GM19035 (cell line): ENCODE data around the gene PGM1.

Source experiments
- ATAC-seq: cut with Tn5 transposase; IDR thresholded peaks from one replicate; pipeline ENCODE4 v1.9.1; 2021; ENCODE audit not compliant: unreplicated experiment

The PGM1 gene

DNA sequence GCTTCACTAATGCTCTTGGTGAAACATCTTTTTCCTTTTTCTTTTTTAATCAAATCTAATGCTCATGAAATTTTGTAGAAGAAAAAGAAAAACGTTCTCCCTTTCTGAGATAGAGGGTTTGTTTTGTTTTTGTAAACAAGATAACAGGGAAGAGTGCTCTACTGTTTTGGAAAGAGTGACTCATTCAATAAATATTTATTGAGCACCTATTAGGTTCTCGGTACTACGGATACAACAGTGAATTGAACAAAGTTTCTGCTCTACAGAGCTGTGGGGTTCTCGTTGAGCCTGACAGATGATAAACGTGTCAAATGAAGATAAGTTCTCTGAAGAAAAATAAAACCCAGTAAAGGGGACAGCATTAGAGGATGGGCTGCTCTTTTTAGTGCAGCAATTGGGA, 7.0 kb downstream of the PGM1 start:
- ATAC-seq: no peak

DNA sequence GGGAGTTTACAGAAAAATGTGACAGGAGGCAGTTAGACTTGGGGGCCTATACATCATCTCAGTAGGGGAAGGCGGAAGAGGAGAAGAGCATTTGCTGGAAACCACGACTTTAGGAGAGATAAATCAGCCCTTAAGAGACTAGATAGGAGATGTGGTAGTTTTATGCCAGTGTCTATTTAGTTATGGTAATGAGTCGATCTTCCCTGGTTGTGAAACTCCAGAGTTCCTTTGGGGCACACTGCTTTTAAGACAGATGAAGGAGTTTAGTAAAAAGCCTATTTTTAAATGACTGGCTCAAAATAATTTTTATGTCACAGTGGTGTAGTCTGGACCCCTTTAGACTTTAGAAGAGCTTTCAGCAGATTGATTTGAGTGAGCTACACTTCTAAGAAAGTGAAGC, 7.8 kb downstream of the PGM1 start:
- ATAC-seq: no peak

DNA sequence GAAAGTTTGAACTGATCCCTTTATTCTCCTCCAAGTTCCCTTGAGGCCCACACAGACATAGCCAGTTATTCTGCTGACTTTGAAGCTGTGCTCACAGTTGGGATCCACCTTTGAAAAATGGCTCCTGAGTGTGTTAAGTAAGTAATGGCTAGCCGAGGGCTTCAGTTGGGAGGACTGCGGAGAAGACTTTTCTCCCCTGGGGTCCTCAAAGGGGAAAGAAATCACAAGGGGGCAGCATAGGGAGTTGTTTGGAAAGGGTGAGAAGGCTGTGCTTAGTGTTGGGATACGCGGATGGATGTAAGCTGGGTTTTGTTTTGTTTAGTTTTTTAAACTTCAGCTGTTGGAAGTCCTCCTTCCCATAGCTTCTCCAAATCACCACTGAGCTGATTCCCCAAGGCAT, 8.3 kb downstream of the PGM1 start:
- ATAC-seq: no peak

DNA sequence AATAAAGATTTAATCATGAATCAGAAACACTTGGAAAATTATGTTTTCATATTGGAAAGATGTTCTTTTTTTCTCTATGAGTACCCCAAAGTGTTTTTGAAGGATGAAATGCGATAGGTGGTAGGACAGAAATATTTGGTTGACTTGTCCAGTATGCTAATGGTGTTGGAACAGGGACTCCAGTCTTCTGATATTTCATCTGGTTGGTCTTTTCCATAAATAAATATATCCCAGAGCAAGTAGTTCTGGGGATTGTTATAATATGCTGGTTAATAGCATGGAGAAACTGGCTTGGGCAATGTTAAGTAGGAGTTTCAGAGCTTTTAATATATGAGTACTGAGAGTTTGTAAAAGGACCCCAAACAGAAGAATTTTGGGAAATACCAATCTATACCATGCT, 8.7 kb downstream of the PGM1 start:
- no peak for ATAC-seq

DNA sequence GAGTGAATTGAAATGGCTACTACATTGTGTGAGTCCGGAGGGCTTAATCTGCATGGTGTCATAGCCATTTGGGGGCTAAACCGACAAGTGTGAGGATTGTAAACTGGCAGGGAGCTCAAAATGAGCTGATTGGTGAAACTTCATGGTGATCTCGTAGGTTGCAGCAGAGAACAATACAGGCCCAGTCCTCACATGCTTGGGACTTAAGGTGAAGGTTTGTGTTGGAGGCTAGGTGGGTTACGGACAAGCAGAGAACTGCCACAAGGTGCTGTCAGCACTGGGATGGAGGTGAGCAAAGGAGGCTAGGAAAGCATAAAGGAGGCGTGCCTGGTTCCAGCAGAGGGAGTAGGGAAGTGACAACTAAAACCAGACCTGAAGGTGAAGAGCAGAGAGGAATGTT, 9.4 kb downstream of the PGM1 start:
- ATAC-seq: no peak

DNA sequence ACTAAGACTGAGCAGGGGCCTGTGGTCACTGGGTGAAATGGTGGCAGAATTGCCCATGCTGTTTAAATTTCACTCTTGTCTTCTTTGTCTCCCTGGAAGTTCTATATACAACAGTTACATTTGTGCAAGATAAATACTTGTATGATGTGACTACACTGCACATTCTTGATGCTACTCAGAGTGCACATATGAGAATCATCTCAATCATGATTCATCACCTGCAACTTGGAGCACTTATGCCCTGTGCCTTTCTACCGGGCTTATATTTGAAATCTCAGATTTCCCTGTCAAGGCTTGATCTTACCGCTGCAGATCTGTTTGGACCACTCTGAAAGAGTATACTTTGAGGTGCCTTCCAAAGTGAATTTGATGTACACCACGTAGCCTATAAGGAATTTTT, 10.6 kb downstream of the PGM1 start:
- ATAC-seq: no peak

DNA sequence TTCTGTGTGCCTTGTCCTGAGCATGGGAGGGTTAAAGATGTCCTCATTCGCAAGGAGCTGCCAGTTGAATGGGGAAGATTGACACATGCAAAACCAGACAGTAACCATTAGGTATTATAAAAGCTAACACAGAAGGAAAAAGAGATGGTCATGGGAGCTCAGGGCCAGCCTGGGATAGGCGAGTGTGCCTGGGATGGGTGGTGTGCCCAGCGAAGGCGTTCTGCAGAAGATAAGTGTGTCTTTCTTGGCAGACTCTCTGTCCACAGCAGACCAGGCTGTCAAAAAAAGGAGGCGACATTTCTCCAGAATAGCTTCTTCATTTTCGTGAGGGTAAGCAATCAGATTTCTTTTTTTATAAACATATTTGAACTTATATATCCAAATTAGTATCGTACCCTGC, 14.1 kb downstream of the PGM1 start:
- no peak for ATAC-seq

DNA sequence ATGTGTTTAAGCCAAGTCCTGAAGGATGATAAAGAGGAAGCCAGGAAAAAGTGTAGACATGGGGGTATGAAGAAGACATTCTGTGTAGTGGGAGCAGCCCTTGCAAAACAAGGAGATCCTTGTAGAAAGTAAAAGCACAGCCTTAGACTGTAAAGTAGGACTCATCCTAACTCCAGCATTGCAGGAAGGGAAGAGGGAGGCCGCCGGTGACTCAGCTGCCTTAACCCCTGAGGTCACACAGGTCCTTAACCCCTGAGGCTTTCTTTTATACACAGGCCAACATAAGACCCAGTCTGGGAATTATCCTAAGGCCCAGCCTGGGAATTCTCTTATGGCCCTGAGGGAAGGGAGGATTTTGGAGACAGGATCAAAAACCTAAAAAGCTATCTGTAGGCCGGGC, 18.0 kb downstream of the PGM1 start:
- no peak for ATAC-seq

DNA sequence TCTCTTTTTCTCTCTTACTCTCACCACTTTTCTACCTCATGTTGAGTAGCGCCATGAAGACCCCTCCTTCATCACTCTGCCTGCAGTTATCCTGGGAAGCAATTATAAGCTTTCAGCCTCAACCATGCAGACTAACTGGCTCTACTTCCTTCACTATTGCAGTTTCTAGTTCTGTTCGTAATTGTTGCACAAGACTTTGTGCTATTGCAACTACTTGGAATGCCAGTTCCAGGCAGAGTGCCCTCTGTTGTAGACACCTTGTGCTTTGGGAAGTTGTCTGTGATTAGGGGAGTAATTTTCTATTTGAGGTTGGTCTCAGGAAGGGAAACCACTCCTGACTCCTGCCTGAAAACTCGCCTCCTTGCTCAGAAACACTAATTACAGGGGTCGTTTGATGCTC, 19.4 kb downstream of the PGM1 start:
- no peak for ATAC-seq

DNA sequence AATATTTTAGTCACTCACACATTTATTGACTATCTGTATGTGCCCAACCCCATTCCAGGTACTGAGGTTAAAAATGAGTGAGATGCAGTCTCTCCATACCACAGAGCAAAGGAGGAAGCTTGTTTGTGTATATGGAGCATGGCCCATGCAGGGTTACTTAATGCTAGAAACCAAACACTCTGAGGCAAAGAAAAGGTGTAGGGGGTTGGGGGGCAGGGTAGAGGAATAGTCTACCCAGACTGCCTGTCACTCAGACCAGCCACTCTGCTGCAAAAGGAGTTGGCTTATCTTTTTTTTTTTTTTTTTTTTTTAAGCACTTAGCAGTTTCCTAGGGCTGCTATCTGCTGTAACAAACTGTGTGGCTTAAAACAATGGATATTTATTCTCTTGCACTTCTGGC, 19.8 kb downstream of the PGM1 start:
- ATAC-seq: no peak

DNA sequence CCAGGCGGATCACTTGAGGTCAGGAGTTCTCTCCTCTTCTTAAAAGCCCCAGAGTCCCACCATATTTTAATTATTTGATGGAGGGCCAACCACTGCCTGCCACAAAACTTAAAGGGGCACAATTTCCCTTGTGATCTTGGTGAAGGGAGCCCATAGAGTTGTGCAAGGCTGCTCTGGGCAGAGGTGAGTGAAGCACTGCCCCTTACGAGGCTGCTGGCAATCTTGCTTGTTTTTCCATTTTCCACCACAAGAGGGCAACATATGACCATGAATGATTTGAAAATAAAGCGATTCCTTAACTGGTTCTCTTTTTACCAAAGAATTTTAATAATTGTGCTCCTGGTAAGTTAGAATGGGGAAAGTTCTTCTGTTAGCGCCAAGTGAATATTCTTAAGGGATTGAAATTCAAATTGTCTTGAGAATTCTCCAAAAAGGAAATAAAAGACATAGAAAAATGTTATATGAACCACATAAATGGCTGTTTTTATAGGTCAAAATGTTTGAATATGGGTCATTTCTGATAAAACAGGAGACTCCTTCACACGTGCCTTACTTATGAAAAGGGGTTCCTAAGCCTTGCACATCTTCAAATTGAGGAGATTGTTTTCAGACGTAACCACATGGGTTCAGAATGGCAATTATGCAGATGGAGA, 22.7 kb downstream of the PGM1 start:
- ATAC-seq: peak; percentile 79

DNA sequence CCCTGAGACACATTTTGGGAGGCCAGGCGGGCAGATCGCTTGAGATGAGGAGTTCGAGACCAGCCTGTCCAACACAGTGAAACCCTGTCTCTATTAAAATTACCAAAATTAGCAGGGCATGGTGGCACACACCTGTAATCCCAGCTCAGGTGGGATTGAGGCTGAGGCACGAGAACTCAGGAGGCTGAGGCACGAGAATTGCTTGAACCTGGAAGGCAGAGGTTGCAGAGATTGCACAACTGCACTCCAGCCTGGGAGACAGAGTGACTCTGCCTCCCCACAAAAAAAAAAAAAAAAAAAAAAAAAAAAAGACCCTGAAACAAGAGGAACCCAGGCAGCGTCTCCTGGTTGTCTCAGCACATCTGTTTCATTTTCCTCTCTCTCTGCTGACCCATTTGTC, 24.2 kb downstream of the PGM1 start:
- no peak for ATAC-seq

DNA sequence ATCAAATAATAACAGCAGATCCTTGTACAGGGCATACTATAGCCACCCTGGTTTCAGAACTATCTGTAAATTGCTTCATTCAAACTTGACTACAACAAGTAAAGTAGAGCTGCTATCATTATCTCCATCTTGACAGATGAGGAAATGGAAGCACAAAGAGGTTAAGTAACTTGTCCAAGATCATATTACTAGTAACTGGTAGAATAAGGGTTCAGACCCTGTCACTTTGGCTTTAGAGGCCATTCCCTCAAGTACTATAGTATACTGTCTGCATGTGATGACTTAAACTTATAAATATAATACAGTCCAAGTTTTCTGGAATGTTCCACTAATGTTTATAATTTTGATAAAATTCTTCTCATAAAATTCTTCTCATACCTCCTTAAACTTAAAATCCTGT, 24.8 kb downstream of the PGM1 start:
- ATAC-seq: no peak

DNA sequence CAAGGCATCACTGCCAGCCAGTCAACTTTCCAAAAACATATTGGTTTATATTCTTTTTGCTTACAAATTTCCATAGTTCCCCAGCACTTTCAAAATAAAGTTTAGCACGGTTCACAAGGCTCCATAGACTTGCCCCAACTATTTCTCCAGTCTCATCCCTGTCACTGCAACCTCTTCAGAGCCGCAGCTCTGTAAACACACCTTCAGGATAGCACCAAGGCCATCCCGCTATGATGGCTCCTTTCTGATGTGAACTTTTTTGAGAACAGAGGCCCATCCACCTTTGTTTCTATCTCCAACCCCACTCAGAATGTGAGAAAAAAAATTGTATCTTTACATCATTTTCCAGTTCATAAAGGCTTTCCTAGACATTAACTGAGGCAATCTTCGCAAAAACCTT, 26.3 kb downstream of the PGM1 start:
- no peak for ATAC-seq

DNA sequence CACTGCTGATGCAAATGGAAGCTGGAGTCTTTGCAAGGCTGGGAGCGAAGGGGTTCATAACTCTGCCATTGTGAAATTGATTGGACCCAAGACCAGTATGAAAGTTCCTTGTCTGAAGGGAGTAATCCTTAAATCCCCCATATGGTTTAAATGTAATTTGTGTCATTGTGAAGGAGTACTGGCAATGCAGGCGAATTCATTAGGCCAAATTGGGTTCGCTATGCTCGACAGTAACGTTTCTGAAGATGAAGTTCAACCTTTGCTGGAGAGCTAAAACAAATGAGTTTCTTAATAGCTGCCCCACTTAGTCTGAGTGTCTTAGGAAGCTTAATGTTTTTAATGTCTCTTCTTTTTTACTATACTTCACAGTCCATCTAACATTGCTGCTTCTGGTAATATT, 27.5 kb downstream of the PGM1 start:
- no peak for ATAC-seq

DNA sequence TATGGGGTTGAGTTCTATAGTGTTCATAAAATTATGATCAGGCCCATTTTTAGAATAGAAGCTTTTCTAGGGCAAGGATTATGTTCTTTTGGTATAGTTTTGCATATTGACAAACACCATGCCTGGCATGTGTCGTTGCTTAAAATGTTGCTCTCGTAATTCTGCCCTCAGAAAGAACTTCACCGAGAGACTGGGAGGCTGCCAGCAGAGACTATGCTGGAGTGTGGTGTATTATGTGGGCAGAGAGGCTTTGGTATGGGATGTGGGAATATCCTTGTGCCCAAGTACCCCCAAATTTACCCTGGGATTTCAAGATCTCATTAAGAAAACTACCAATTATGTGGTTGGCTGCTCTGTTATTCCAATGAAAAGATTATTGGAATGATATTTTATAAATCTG, 27.9 kb downstream of the PGM1 start:
- ATAC-seq: no peak

DNA sequence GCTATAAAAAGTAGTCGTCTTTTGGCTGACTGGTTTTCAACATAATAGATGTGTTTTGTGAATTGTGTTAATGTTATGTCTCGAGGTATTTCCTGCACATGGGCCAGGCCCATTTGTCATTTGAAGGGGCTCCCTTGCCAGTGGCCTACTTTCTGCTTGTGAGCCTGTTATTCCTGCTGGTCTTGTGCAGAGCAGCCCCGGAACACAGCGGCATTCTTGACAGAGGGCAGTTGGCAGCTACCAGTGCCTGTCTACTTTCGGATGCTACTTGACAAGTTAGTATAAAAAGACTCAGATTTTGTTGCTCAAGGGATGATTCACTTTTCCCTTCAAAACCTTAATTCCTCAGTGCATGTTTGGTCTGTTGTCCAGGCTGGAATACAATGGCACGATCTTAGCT, 28.5 kb downstream of the PGM1 start:
- ATAC-seq: no peak

DNA sequence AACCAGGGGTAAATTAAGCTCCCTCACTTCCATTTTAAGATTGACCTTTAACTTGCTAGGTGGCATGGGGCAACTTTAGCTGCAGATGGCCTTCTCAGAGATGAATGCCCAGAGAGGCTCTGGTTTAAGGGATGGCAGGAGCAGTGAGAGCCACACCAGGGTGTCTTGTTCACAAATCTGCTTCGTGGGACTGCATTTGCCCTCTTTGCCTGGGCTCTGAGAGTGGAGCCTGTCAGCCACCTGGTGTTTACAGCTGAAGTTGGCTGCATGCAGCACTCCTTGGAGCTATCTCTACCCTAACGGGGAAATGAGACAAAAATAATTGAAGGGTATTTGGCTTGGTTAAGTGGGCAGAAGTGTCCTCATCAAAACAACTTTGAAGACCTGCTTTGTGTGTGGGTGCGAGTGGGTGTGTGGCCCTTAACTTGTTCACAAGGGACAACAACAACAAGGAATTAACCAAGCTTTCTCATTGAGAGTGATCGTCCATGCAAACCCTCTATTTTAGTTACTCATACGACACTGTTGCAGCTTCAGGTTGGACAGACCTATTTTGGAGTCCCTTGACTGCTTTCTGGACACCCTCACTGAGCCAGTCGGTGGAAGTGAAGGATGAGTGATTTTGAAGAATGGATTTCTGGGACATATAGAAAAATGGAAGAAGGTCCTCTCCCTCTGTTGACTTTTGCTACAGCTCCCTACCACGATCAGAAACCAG, 29.8 kb downstream of the PGM1 start:
- no peak for ATAC-seq

DNA sequence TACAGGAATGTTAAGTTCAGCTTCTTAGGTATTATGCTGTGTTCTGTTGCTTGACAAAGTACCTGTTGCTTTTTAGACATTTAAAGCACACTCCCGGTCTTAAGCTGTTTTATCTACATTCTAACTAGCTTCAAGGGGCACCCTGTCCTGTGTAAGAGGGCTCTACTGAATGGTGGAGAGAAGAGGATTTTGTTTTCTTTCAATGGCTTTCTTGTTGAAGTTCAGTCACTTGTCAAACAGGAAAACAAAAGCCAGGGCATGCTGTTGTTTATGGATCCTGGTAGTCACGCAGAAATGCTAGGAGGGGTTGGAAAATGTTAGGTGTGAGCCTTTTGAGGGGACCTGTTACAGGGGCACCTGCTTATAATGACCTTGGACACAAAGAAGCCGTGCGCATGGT, 30.7 kb downstream of the PGM1 start:
- ATAC-seq: no peak

DNA sequence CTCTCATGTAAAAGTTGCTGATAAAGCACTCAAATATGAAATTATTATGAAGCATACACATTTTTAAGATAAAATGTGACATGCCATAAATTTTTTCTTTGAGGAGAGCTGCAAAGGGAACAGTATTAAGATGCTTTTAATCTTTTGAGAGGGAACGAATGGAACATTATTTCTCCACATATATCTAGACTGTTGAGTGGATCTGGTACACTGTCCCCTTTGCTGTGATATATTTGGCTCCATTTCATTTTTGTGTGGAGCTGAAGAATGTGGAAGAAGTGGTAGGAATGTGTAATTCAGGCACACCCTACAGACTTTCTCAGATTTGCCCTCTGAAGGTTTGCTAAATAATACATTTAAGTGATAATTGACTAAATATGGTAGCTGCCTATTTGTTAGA, 31.7 kb downstream of the PGM1 start:
- no peak for ATAC-seq

DNA sequence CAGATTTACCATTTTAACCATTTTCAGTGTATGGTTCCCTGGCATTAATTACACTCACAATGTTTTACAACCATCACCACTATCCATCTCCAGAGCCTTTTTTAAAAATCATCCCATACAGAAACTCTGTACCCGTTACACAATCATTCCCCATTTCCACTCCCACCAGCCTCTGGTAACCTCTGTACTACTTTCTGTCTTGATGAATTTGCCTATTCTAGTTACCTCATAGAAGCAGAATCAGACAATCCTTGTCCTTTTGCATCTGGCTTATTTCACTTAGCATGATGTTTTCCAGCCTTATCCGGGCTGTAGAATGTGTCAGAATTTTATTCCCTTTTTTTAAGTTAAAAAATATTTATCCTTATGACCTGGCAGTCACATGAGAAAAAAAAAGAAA, 33.0 kb downstream of the PGM1 start:
- no peak for ATAC-seq

DNA sequence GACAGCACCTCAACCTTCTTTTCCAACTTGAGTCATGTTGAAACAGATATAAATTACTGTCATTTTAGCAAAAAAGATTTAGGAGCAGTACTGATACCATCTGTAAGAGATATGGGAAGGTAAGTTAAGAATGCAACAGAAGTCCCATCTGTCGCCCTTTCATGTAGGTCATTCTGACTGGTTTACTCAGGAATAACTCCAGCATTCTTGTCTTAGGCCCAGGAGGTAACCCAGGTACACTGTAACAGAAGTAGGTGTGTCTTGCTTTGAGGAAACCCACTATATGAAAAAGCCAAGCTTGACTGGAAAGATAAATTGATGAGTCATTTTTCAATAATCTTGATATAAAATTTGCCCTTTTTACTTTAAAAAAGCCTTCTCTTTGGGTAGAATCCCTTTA, 35.4 kb downstream of the PGM1 start:
- ATAC-seq: no peak

DNA sequence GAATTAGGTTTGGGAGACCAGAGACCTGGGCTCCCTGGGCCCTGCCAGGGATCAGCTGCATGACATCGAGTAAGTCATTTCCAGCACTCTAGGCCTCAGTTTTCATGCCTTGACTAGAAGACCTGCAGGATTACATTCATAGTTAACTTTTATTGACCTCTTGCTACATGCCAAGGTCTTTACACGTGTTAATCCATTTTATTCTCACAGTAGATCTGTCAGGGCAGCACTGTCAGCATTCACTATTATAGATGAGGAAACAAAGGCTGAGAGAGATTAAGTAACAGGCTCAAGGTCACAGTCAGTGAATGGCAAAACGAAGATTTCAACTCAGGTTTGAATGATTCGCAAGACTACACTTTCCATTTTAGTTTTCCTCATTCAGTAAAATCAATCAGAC, 37.0 kb downstream of the PGM1 start:
- ATAC-seq: no peak
